Sigmoid colon (tissue), 7 donors: ENCODE data around the gene GRID2. TPM values are rescaled to one million over a fixed set of nuclear protein-coding genes. Genes with fewer than 3 reads are reported as not detected.
"Not testable (repeated sequence)": the region's sequence is repeated elsewhere in the genome, so short reads cannot be mapped to it uniquely, and the experiment has no call there.

Experiments
- DNase-seq: peaks from one replicate; pipeline ENCODE4 v3.0.0-alpha.2; 2019
- H3K27ac ChIP-seq, 4 donors: fragments of 200-600 bp; sonication (generic); one replicate each; pipeline ENCODE4 v1.5.1; 2016 to 2019; ENCODE audit warnings: mild to moderate bottlenecking in 1 of 4
- H3K27me3 ChIP-seq, 3 donors: fragments of 200-600 bp; sonication (generic); one replicate each; pipeline ENCODE4 v1.5.1; 2019; ENCODE audit warnings: mild to moderate bottlenecking in 1 of 3
- H3K36me3 ChIP-seq, 4 donors: fragments of 200-600 bp; sonication (generic); one replicate each; pipeline ENCODE4 v1.5.1; 2016 to 2019
- H3K4me1 ChIP-seq, 4 donors: fragments of 200-600 bp; sonication (generic); one replicate each; pipeline ENCODE4 v1.5.1; 2017 to 2019
- H3K4me3 ChIP-seq, 4 donors: fragments of 200-600 bp; sonication (generic); one replicate each; pipeline ENCODE4 v1.5.1; 2017 to 2019; ENCODE audit warnings: mild to moderate bottlenecking in 2 of 4, moderate library complexity in 1 of 4
- H3K9me3 ChIP-seq, 4 donors: fragments of 200-600 bp in 3 of 4; sonication (generic) in 3 of 4; one replicate each; pipeline versions ENCODE4 v1.5.1 to v1.6.1; 2013 to 2019
- CTCF ChIP-seq, 4 experiments: fragments of 450-650 bp in 3 of 4; fragments of 200-600 bp in 1 of 4; IDR thresholded peaks; one replicate each; pipeline ENCODE4 v1.5.1; 2016 to 2019; ENCODE audit warnings: antibody characterized with exemption in 4 of 4, mild to moderate bottlenecking in 3 of 4, moderate library complexity in 2 of 4
- EP300 ChIP-seq, 4 donors: sonication (generic); formaldehyde crosslinking; IDR thresholded peaks; one replicate each; pipeline ENCODE4 v1.6.1; 2017; ENCODE audit warnings: antibody characterized with exemption in 4 of 4
- POLR2A ChIP-seq, 2 donors: fragments of 450-650 bp; IDR thresholded peaks; one replicate each; pipeline ENCODE4 v1.6.1; 2016; ENCODE audit warnings: antibody characterized with exemption in 2 of 2, mild to moderate bottlenecking in 2 of 2, moderate library complexity in 2 of 2
- POLR2AphosphoS5 ChIP-seq, 4 donors: sonication (generic); formaldehyde crosslinking; IDR thresholded peaks; one replicate each; pipeline ENCODE4 v1.6.1; 2017; ENCODE audit warnings: antibody characterized with exemption in 4 of 4
- WGBS, 2 donors: extraction: QIAGEN DNeasy Blood & Tissue Kit; methylation state at CpG; one replicate each; pipeline ENCODE4 v1.1.7; 2013; 5-methylcytosine and 5-hydroxymethylcytosine counted together
- intact Hi-C: fragments of 100-400 bp; cut with DNase I; formaldehyde crosslinking; loops from one replicate; pipeline ENCODE4 v1.15.1; 2023
- polyA plus RNA-seq, 3 donors: library from polyadenylated mRNA; stranded (reverse); fragments of 200-250 nt; gene quantifications; one replicate each; pipeline ENCODE4 v1.2.3, GENCODE V29; 2013
- total RNA-seq, 4 donors: library from RNA; depleted of rRNA; stranded (reverse); fragments of >200 nt; gene quantifications; one replicate each; pipeline ENCODE4 v1.1.0, GENCODE V29; 2016
- donor health status: healthy with polysubstance abuse.
- donor health status: Bipolar disorder and iron deficiency.
- donor health status: healthy.

Gene GRID2
- total and polyA plus RNA-seq, 7 donors = 0.04 to 1.9 (median 0.28) TPM; not detected in 2

- no peaks in the 10 kb centered on the region for H3K36me3 ChIP-seq
- no peak overlapping the region for H3K4me3 ChIP-seq
- H3K9me3 ChIP-seq = no peaks in the 10 kb centered on the region
- intact Hi-C loops = no loop called here
- no peak overlapping the region for H3K27ac ChIP-seq
- whole genome bisulfite sequencing, 2 donors = 85 to 86% methylated on average over 8 of the region's 8 CpGs
- H3K4me1 ChIP-seq = no peaks in the 10 kb centered on the region
- no peak for DNase-seq
- no peak for TF ChIP-seq EP300 (IDR thresholded peaks at IDR 0.05)
- TF ChIP-seq CTCF (IDR thresholded peaks at IDR 0.05) = no peak
- no peak for TF ChIP-seq POLR2AphosphoS5 (IDR thresholded peaks at IDR 0.05)
- no peak for TF ChIP-seq POLR2A (IDR thresholded peaks at IDR 0.05)
- H3K27me3 ChIP-seq = no peaks in the 10 kb centered on the region
These were observed 95.3 kb downstream of the GRID2 start for GRCh38 chr4:92399032-92399431.

- H3K27me3 ChIP-seq, H3K36me3 ChIP-seq, H3K4me1 ChIP-seq, H3K4me3 ChIP-seq, DNase-seq, intact Hi-C loops, H3K9me3 ChIP-seq, H3K27ac ChIP-seq: not testable (repeated sequence)
- whole genome bisulfite sequencing, 2 donors = 84 to 87% methylated on average over 7 of the region's 7 CpGs
These were observed 99.8 kb downstream of the GRID2 start for GRCh38 chr4:92403525-92403924.

GRCh38 chr4:92406488-92406887, 102.7 kb downstream of the GRID2 start:
- Histone ChIP-seq H3K27ac (no peak overlapping the region), H3K4me3 (no peak overlapping the region), H3K27me3 (no peaks in the 10 kb centered on the region), H3K4me1 (no peaks in the 10 kb centered on the region), H3K9me3 (no peaks in the 10 kb centered on the region), H3K36me3 (no peaks in the 10 kb centered on the region)
- TF ChIP-seq EP300 (IDR thresholded peaks at IDR 0.05) (no peak), CTCF (IDR thresholded peaks at IDR 0.05) (no peak), POLR2AphosphoS5 (IDR thresholded peaks at IDR 0.05) (no peak), POLR2A (IDR thresholded peaks at IDR 0.05) (no peak)
- DNase-seq = no peak
- intact Hi-C loops = no loop called here
- WGBS, 2 donors = 89 to 95% methylated on average over 1 of the region's 1 CpG

- Histone ChIP-seq H3K36me3 (no peaks in the 10 kb centered on the region), H3K4me1 (no peaks in the 10 kb centered on the region), H3K9me3 (no peaks in the 10 kb centered on the region), H3K27ac (no peak overlapping the region), H3K27me3 (no peaks in the 10 kb centered on the region), H3K4me3 (no peak overlapping the region)
- 44 to 64% methylated on average over 2 of the region's 2 CpGs for WGBS, 2 donors
- TF ChIP-seq POLR2AphosphoS5 (IDR thresholded peaks at IDR 0.05) = no peak
- no peak for TF ChIP-seq POLR2A (IDR thresholded peaks at IDR 0.05)
- TF ChIP-seq EP300 (IDR thresholded peaks at IDR 0.05) = no peak
- TF ChIP-seq CTCF (IDR thresholded peaks at IDR 0.05) = no peak
- no peak for DNase-seq
- intact Hi-C loops = no loop called here
These were observed 118.2 kb downstream of the GRID2 start for GRCh38 chr4:92421920-92422319.

- intact Hi-C loops = no loop called here
- H3K9me3 ChIP-seq = no peaks in the 10 kb centered on the region
- H3K36me3 ChIP-seq = no peaks in the 10 kb centered on the region
- H3K27me3 ChIP-seq = no peaks in the 10 kb centered on the region
- 96% methylated on average over 4 of the region's 4 CpGs for WGBS, 2 donors
- TF ChIP-seq POLR2A (IDR thresholded peaks at IDR 0.05) (no peak), CTCF (IDR thresholded peaks at IDR 0.05) (no peak), EP300 (IDR thresholded peaks at IDR 0.05) (no peak), POLR2AphosphoS5 (IDR thresholded peaks at IDR 0.05) (no peak)
- H3K4me3 ChIP-seq = no peak overlapping the region
- DNase-seq = no peak
- no peaks in the 10 kb centered on the region for H3K4me1 ChIP-seq
- no peak overlapping the region for H3K27ac ChIP-seq
These were observed 129.5 kb downstream of the GRID2 start for GRCh38 chr4:92433272-92433758.

- H3K27me3 ChIP-seq, DNase-seq, H3K36me3 ChIP-seq, H3K27ac ChIP-seq, intact Hi-C loops, H3K9me3 ChIP-seq, H3K4me3 ChIP-seq, H3K4me1 ChIP-seq: not testable (repeated sequence)
- 80 to 83% methylated on average over 6 of the region's 6 CpGs for WGBS, 2 donors
These were observed 135.0 kb downstream of the GRID2 start for GRCh38 chr4:92438722-92439121.

- H3K9me3 ChIP-seq, intact Hi-C loops, H3K4me3 ChIP-seq: not testable (repeated sequence)
These were observed 138.4 kb downstream of the GRID2 start for GRCh38 chr4:92442131-92442530.

GRCh38 chr4:92444143-92444843, 140.5 kb downstream of the GRID2 start:
- DNase-seq, H3K27me3 ChIP-seq, H3K9me3 ChIP-seq, H3K4me1 ChIP-seq, H3K36me3 ChIP-seq, intact Hi-C loops, H3K27ac ChIP-seq, H3K4me3 ChIP-seq: not testable (repeated sequence)
- 76 to 85% methylated on average over 13 of the region's 13 CpGs for WGBS, 2 donors

More at GRCh38 chr4:92442131-92442530, 138.4 kb downstream of the GRID2 start:
- not testable (repeated sequence) for H3K27ac ChIP-seq, H3K27me3 ChIP-seq, DNase-seq, H3K4me1 ChIP-seq, H3K36me3 ChIP-seq
- 85 to 96% methylated on average over 16 to 20 of the region's 20 CpGs for WGBS, 2 donors
